WTC11 (cell line): ENCODE measurements around the gene ZNF19. TPM values are rescaled to one million over a fixed set of nuclear protein-coding genes. Genes with fewer than 3 reads are reported as not detected.
A peak's percentile ranks its signal among the peaks of the same experiment; 100 is the strongest.

ENCODE experiments used
- ATAC-seq: fragments of 200-7000 bp; cut with Tn5 transposase; 2 replicates; pipeline ENCODE4 v1.10.0; 2021; ENCODE audit warnings: mild to moderate bottlenecking, moderate library complexity
- Bru-seq: library from RNA; stranded (reverse); fragments of 400-500 nt; gene quantifications from one replicate; lab custom pipeline; 2021; lab: Mats Ljungman, UMichigan
- CTCF ChIA-PET: fragments of 300-600 bp; sonication (Branson Sonifier 250); formaldehyde crosslinking; loops from one replicate; lab custom pipeline; 2021; ENCODE audit warnings: antibody characterized with exemption; lab: Charles Lee
- POLR2A ChIA-PET: fragments of 350-600 bp; sonication (Branson Sonifier 250); formaldehyde crosslinking; loops from one replicate; lab custom pipeline; 2021; ENCODE audit warnings: antibody characterized with exemption; lab: Charles Lee
- DNase-seq: peaks from one replicate; pipeline ENCODE4 v3.0.0; 2021; ENCODE audit warnings: low spot score
- H3K27ac Mint-ChIP-seq: 2 replicates; pipeline ENCODE4 v1.8.0; 2021; ENCODE audit warnings: mixed read lengths
- H3K27me3 Mint-ChIP-seq: 2 replicates; pipeline ENCODE4 v1.8.0; 2021; ENCODE audit warnings: low read depth, mild to moderate bottlenecking, moderate library complexity, mixed read lengths
- H3K36me3 Mint-ChIP-seq: 2 replicates; pipeline ENCODE4 v1.8.0; 2021; ENCODE audit warnings: mixed read lengths
- H3K4me1 Mint-ChIP-seq: 2 replicates; pipeline ENCODE4 v1.8.0; 2022; ENCODE audit warnings: mixed read lengths
- H3K4me3 Mint-ChIP-seq: 2 replicates; pipeline ENCODE4 v1.8.0; 2021; ENCODE audit warnings: mild to moderate bottlenecking, moderate library complexity, mixed read lengths
- H3K9me3 Mint-ChIP-seq: 2 replicates; pipeline ENCODE4 v1.8.0; 2021; ENCODE audit warnings: mixed read lengths
- FOXK1 ChIP-seq: sonication (generic); formaldehyde crosslinking; IDR thresholded peaks from 2 replicates; pipeline ENCODE4 v1.8.0; 2022; ENCODE audit warnings: mild to moderate bottlenecking, moderate library complexity, missing genetic modification reagents
- GABPB1 ChIP-seq: sonication (generic); formaldehyde crosslinking; IDR thresholded peaks from 2 replicates; pipeline ENCODE4 v1.8.1; 2023; ENCODE audit warnings: mild to moderate bottlenecking, missing genetic modification reagents
- KAT7 ChIP-seq: sonication (generic); formaldehyde crosslinking; IDR thresholded peaks from 2 replicates; pipeline ENCODE4 v1.8.1; 2023; ENCODE audit warnings: missing genetic modification reagents, mild to moderate bottlenecking, borderline replicate concordance
- NFE2L1 ChIP-seq: sonication (generic); formaldehyde crosslinking; IDR thresholded peaks from 2 replicates; pipeline ENCODE4 v1.8.1; 2023; ENCODE audit warnings: missing genetic modification reagents
- NFYB ChIP-seq: sonication (generic); formaldehyde crosslinking; conservative IDR thresholded peaks from 2 replicates; pipeline ENCODE4 v1.8.0; 2022; ENCODE audit warnings: low read depth, missing genetic modification reagents
- PRRX2 ChIP-seq: fragments of 250-450 bp; sonication (Bioruptor Pico); IDR thresholded peaks from 2 replicates; pipeline ENCODE4 v1.8.0; 2021; ENCODE audit warnings: mild to moderate bottlenecking
- SMAD3 ChIP-seq: sonication (generic); formaldehyde crosslinking; IDR thresholded peaks from 2 replicates; pipeline ENCODE4 v1.8.0; 2022; ENCODE audit warnings: missing genetic modification reagents, mild to moderate bottlenecking, borderline replicate concordance
- SOX15 ChIP-seq: fragments of 250-450 bp; sonication (Bioruptor Pico); IDR thresholded peaks from 2 replicates; pipeline ENCODE4 v1.9.0; 2021; ENCODE audit warnings: mild to moderate bottlenecking
- SP1 ChIP-seq: sonication (generic); formaldehyde crosslinking; conservative IDR thresholded peaks from 2 replicates; pipeline ENCODE4 v1.8.1; 2022; ENCODE audit warnings: missing genetic modification reagents
- ZBTB21 ChIP-seq: sonication (generic); formaldehyde crosslinking; IDR thresholded peaks from 2 replicates; pipeline ENCODE4 v1.8.1; 2023; ENCODE audit warnings: mild to moderate bottlenecking, missing genetic modification reagents, borderline replicate concordance
- ZNF219 ChIP-seq: sonication (generic); formaldehyde crosslinking; IDR thresholded peaks from 2 replicates; pipeline ENCODE4 v1.8.0; 2023; ENCODE audit warnings: missing genetic modification reagents, mild to moderate bottlenecking, borderline replicate concordance
- ZNF416 ChIP-seq: fragments of 250-450 bp; sonication (Bioruptor Pico); IDR thresholded peaks from 2 replicates; pipeline ENCODE4 v1.9.0; 2021; ENCODE audit warnings: mild to moderate bottlenecking, inconsistent platforms
- ZNF671 ChIP-seq: fragments of 250-450 bp; sonication (Bioruptor Pico); IDR thresholded peaks from 2 replicates; pipeline ENCODE4 v1.8.0; 2021; ENCODE audit warnings: mild to moderate bottlenecking
- long read RNA-seq, 3 experiments: library from RNA in 1 of 3; library from capped mRNA in 1 of 3; library from polyadenylated mRNA in 1 of 3; unstranded in 2 of 3; stranded (forward) in 1 of 3; transcript quantifications; one replicate each; pipeline ENCODE4 v2.0.0, GENCODE V29; 2021
- total RNA-seq: library from RNA; stranded (reverse); gene quantifications from 3 replicates; pipeline ENCODE4 v1.2.3, GENCODE V29; 2021
- TF ChIP-seq, protein P1 (sequence below): sonication (generic); formaldehyde crosslinking; IDR thresholded peaks from 2 replicates; pipeline ENCODE4 v1.8.0; 2022; ENCODE audit warnings: mild to moderate bottlenecking, missing genetic modification reagents
- TF ChIP-seq, protein P2 (sequence below): fragments of 250-450 bp; sonication (Bioruptor Pico); IDR thresholded peaks from 2 replicates; pipeline ENCODE4 v1.8.0; 2021; ENCODE audit warnings: mild to moderate bottlenecking
- TF ChIP-seq, protein P3 (sequence below): sonication (generic); formaldehyde crosslinking; IDR thresholded peaks from 2 replicates; pipeline ENCODE4 v1.8.1; 2023; ENCODE audit warnings: mild to moderate bottlenecking, missing genetic modification reagents, moderate library complexity
- TF ChIP-seq, protein P4 (sequence below): sonication (generic); formaldehyde crosslinking; IDR thresholded peaks from 2 replicates; pipeline ENCODE4 v1.8.0; 2023; ENCODE audit warnings: mild to moderate bottlenecking, missing genetic modification reagents
- TF ChIP-seq, protein P5 (sequence below): fragments of 250-450 bp; sonication (Bioruptor Pico); IDR thresholded peaks from 2 replicates; pipeline ENCODE4 v1.9.0; 2021; ENCODE audit warnings: mild to moderate bottlenecking

Gene ZNF19
- 3.3 to 4.3 TPM (median 3.5 TPM) in 3 replicates for total RNA-seq
- percentile 52 among the genes with signal in this experiment for Bru-seq, nascent RNA
- long read RNA-seq, experiment 1, partial matches to known transcripts: 2 of 6 reads
- long read RNA-seq, experiment 1, other reads (novel, unspliced or antisense): 3 of 6 reads
- long read RNA-seq, experiment 2, partial matches to known transcripts: 4 of 4 reads
- long read RNA-seq, experiment 2, other reads (novel, unspliced or antisense): 0 of 4 reads
- long read RNA-seq, experiment 3, partial matches to known transcripts: 2 of 2 reads
- long read RNA-seq, experiment 3, other reads (novel, unspliced or antisense): 0 of 2 reads

DNA sequence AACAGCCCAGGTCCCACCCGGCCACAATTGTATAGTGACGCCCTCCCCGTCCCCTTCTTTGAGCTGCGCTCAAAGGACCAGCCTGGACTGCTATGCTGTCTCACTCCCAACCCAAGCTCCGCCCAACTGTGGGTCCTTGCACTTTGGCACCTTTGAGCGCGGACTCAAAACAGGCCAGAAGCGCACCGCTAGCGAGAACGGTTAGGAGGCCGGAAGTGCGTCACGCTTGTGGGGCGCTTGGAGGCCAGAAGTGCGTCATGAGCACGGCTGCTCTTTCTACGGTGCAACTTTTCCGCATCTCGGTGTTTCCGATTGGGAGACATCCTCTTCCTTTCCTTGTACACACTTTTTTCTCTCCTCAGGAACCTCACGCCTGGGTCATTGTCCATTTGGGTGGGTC, at the start of gene ZNF19:
ZNF19 (minus strand) TSS at position 203 of the 400 bp plus-strand sequence. CDS start 7,210 bp downstream, outside the sequence.
- CTCF ChIA-PET: interaction anchor here (1.4 to 1.9 kb wide), 3 partner anchors 10 to 76 kb away, joined by 5 to 8 read pairs (median 5); no protein-coding TSS in a partner anchor
- DNase-seq (no peak), ATAC-seq (no peak)
- H3K4me3 Mint-ChIP-seq: no peak within 1 kb of the TSS
- POLR2A ChIA-PET: no interaction called here
- peaks cover 5% of the 10 kb centered on the region; the same call in 1 of the 2 replicates for H3K4me1 Mint-ChIP-seq
- H3K27me3 Mint-ChIP-seq: peaks cover 9% of the 10 kb centered on the region
- H3K27ac Mint-ChIP-seq: no peak within 1 kb of the TSS
- no peaks in the 10 kb centered on the region for H3K9me3 Mint-ChIP-seq
- TF ChIP-seq NFYB (no peak), ZNF219 (CRISPR knock-in tag) (no peak), GABPB1 (no peak), NFE2L1 (no peak), SOX15 (CRISPR knock-in tag) (no peak), ZNF671 (CRISPR knock-in tag) (no peak), SP1 (no peak), ZBTB21 (no peak), PRRX2 (CRISPR knock-in tag) (no peak), KAT7 (CRISPR knock-in tag) (no peak), FOXK1 (CRISPR knock-in tag) (no peak), ZNF416 (CRISPR knock-in tag) (no peak), SMAD3 (CRISPR knock-in tag) (no peak)
- TF ChIP-seq, protein P1, sequence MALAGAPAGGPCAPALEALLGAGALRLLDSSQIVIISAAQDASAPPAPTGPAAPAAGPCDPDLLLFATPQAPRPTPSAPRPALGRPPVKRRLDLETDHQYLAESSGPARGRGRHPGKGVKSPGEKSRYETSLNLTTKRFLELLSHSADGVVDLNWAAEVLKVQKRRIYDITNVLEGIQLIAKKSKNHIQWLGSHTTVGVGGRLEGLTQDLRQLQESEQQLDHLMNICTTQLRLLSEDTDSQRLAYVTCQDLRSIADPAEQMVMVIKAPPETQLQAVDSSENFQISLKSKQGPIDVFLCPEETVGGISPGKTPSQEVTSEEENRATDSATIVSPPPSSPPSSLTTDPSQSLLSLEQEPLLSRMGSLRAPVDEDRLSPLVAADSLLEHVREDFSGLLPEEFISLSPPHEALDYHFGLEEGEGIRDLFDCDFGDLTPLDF (CRISPR knock-in tag): no peak
- TF ChIP-seq, protein P2, sequence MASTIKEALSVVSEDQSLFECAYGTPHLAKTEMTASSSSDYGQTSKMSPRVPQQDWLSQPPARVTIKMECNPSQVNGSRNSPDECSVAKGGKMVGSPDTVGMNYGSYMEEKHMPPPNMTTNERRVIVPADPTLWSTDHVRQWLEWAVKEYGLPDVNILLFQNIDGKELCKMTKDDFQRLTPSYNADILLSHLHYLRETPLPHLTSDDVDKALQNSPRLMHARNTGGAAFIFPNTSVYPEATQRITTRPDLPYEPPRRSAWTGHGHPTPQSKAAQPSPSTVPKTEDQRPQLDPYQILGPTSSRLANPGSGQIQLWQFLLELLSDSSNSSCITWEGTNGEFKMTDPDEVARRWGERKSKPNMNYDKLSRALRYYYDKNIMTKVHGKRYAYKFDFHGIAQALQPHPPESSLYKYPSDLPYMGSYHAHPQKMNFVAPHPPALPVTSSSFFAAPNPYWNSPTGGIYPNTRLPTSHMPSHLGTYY: no peak
- TF ChIP-seq, protein P3, sequence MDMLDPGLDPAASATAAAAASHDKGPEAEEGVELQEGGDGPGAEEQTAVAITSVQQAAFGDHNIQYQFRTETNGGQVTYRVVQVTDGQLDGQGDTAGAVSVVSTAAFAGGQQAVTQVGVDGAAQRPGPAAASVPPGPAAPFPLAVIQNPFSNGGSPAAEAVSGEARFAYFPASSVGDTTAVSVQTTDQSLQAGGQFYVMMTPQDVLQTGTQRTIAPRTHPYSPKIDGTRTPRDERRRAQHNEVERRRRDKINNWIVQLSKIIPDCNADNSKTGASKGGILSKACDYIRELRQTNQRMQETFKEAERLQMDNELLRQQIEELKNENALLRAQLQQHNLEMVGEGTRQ (CRISPR knock-in tag): no peak
- TF ChIP-seq, protein P4, sequence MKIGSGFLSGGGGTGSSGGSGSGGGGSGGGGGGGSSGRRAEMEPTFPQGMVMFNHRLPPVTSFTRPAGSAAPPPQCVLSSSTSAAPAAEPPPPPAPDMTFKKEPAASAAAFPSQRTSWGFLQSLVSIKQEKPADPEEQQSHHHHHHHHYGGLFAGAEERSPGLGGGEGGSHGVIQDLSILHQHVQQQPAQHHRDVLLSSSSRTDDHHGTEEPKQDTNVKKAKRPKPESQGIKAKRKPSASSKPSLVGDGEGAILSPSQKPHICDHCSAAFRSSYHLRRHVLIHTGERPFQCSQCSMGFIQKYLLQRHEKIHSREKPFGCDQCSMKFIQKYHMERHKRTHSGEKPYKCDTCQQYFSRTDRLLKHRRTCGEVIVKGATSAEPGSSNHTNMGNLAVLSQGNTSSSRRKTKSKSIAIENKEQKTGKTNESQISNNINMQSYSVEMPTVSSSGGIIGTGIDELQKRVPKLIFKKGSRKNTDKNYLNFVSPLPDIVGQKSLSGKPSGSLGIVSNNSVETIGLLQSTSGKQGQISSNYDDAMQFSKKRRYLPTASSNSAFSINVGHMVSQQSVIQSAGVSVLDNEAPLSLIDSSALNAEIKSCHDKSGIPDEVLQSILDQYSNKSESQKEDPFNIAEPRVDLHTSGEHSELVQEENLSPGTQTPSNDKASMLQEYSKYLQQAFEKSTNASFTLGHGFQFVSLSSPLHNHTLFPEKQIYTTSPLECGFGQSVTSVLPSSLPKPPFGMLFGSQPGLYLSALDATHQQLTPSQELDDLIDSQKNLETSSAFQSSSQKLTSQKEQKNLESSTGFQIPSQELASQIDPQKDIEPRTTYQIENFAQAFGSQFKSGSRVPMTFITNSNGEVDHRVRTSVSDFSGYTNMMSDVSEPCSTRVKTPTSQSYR (CRISPR knock-in tag): no peak
- TF ChIP-seq, protein P5, sequence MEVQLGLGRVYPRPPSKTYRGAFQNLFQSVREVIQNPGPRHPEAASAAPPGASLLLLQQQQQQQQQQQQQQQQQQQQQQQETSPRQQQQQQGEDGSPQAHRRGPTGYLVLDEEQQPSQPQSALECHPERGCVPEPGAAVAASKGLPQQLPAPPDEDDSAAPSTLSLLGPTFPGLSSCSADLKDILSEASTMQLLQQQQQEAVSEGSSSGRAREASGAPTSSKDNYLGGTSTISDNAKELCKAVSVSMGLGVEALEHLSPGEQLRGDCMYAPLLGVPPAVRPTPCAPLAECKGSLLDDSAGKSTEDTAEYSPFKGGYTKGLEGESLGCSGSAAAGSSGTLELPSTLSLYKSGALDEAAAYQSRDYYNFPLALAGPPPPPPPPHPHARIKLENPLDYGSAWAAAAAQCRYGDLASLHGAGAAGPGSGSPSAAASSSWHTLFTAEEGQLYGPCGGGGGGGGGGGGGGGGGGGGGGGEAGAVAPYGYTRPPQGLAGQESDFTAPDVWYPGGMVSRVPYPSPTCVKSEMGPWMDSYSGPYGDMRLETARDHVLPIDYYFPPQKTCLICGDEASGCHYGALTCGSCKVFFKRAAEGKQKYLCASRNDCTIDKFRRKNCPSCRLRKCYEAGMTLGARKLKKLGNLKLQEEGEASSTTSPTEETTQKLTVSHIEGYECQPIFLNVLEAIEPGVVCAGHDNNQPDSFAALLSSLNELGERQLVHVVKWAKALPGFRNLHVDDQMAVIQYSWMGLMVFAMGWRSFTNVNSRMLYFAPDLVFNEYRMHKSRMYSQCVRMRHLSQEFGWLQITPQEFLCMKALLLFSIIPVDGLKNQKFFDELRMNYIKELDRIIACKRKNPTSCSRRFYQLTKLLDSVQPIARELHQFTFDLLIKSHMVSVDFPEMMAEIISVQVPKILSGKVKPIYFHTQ (CRISPR knock-in tag): no peak
- no peaks in the 10 kb centered on the region for H3K36me3 Mint-ChIP-seq
